Type B pancreatic cell (in vitro differentiated cells): ENCODE measurements around the gene SLC17A5. TPM values are rescaled to one million over a fixed set of nuclear protein-coding genes. Genes with fewer than 3 reads are reported as not detected.

Experiments
- DNase-seq: peaks from one replicate; pipeline ENCODE4 v3.0.0; 2021; ENCODE audit warnings: mixed read lengths; ENCODE audit not compliant: unreplicated experiment; ENCODE audit errors: extremely low spot score
- H3K27ac Mint-ChIP-seq: 2 replicates; pipeline ENCODE4 v1.8.0; 2021; ENCODE audit warnings: mild to moderate bottlenecking, mixed read lengths
- H3K27me3 Mint-ChIP-seq: 2 replicates; pipeline ENCODE4 v1.8.0; 2021; ENCODE audit warnings: mixed read lengths
- H3K36me3 Mint-ChIP-seq: 2 replicates; pipeline ENCODE4 v1.8.0; 2021; ENCODE audit warnings: mixed read lengths
- H3K4me1 Mint-ChIP-seq: one replicate; pipeline ENCODE4 v1.8.0; 2021; ENCODE audit warnings: mixed read lengths; ENCODE audit not compliant: unreplicated experiment
- H3K4me3 Mint-ChIP-seq: 2 replicates; pipeline ENCODE4 v1.8.0; 2021; ENCODE audit warnings: mild to moderate bottlenecking, mixed read lengths
- H3K9me3 Mint-ChIP-seq: 2 replicates; pipeline ENCODE4 v1.8.0; 2021; ENCODE audit warnings: mixed read lengths
- CTCF ChIP-seq: fragments of 200-600 bp; sonication (generic); conservative IDR thresholded peaks from 2 replicates; pipeline ENCODE4 v1.5.0; 2021; ENCODE audit warnings: antibody characterized with exemption, mild to moderate bottlenecking
- total RNA-seq: library from RNA; stranded (reverse); gene quantifications from 2 replicates; pipeline ENCODE4 v1.2.1, GENCODE V29; 2021; ENCODE audit warnings: low replicate concordance

SLC17A5 gene
- total RNA-seq, 1 donor from 2014 or later: 9.7 TPM

- H3K9me3 Mint-ChIP-seq: no peaks in the 10 kb centered on the region
- H3K27ac Mint-ChIP-seq: no peak overlapping the region
- no peak for TF ChIP-seq CTCF
- H3K27me3 Mint-ChIP-seq: no peaks in the 10 kb centered on the region
- H3K36me3 Mint-ChIP-seq: peaks cover 5% of the 10 kb centered on the region
- DNase-seq: no peak
- no peak overlapping the region for H3K4me3 Mint-ChIP-seq
- H3K4me1 Mint-ChIP-seq: peaks cover 9% of the 10 kb centered on the region
These were observed 39.0 kb downstream of the SLC17A5 start for GRCh38 chr6:73614802-73615201.

GRCh38 chr6:73613806-73614536 lies 39.8 kb downstream of the SLC17A5 start:
- Mint-ChIP-seq H3K36me3 (peaks cover 5% of the 10 kb centered on the region), H3K27ac (no peak overlapping the region), H3K4me3 (no peak overlapping the region), H3K4me1 (peaks cover 9% of the 10 kb centered on the region), H3K9me3 (no peaks in the 10 kb centered on the region), H3K27me3 (no peaks in the 10 kb centered on the region)
- no peak for DNase-seq
- no peak for TF ChIP-seq CTCF

- H3K27ac Mint-ChIP-seq: no peak overlapping the region
- H3K27me3 Mint-ChIP-seq: no peaks in the 10 kb centered on the region
- peaks cover 5% of the 10 kb centered on the region for H3K36me3 Mint-ChIP-seq
- no peak for DNase-seq
- no peak for TF ChIP-seq CTCF
- no peaks in the 10 kb centered on the region for H3K9me3 Mint-ChIP-seq
- H3K4me1 Mint-ChIP-seq: peaks cover 9% of the 10 kb centered on the region
- H3K4me3 Mint-ChIP-seq: no peak overlapping the region
These were observed 41.2 kb downstream of the SLC17A5 start for GRCh38 chr6:73612611-73613010.

- H3K27me3 Mint-ChIP-seq: no peaks in the 10 kb centered on the region
- DNase-seq: no peak
- peaks cover 8% of the 10 kb centered on the region for H3K36me3 Mint-ChIP-seq
- H3K27ac Mint-ChIP-seq: peak overlapping the region; percentile 52
- no peaks in the 10 kb centered on the region for H3K9me3 Mint-ChIP-seq
- H3K4me1 Mint-ChIP-seq: peaks cover 9% of the 10 kb centered on the region
- peak; percentile 82 for TF ChIP-seq CTCF
- no peak overlapping the region for H3K4me3 Mint-ChIP-seq
These were observed 43.1 kb downstream of the SLC17A5 start for GRCh38 chr6:73610444-73611275.

- peaks cover 5% of the 10 kb centered on the region for H3K4me1 Mint-ChIP-seq
- no peak overlapping the region for H3K27ac Mint-ChIP-seq
- H3K4me3 Mint-ChIP-seq: no peak overlapping the region
These were observed 45.0 kb downstream of the SLC17A5 start for GRCh38 chr6:73608761-73609160.

More at GRCh38 chr6:73608761-73609160, 45.0 kb downstream of the SLC17A5 start:
- Mint-ChIP-seq H3K27me3 (no peaks in the 10 kb centered on the region), H3K36me3 (peaks cover 10% of the 10 kb centered on the region), H3K9me3 (no peaks in the 10 kb centered on the region)
- no peak for TF ChIP-seq CTCF
- no peak for DNase-seq
